ENCODE data around the gene ITM2C.

Gene ITM2C

GRCh38 chr2:230872968-230873660 lies 8.4 kb downstream of the ITM2C start:
- DNase-seq (ENCODE audit: low read depth in 2 of 2): no peak

- DNase-seq (ENCODE audit: low read depth in 2 of 2): no peak
These were observed 9.1 kb downstream of the ITM2C start for GRCh38 chr2:230873661-230874401.

GRCh38 chr2:230874456-230874855 lies 9.7 kb downstream of the ITM2C start:
- DNase-seq (ENCODE audit: low read depth in 2 of 2): no peak

- no peak for DNase-seq (ENCODE audit: low read depth in 2 of 2)
These were observed 10.1 kb downstream of the ITM2C start for GRCh38 chr2:230874876-230875275.

GRCh38 chr2:230875347-230876315 lies 10.9 kb downstream of the ITM2C start:
- no peak for DNase-seq (ENCODE audit: low read depth in 2 of 2)

GRCh38 chr2:230877116-230877758 lies 12.5 kb downstream of the ITM2C start:
- no peak for DNase-seq (ENCODE audit: low read depth in 2 of 2)

- DNase-seq (ENCODE audit: low read depth in 2 of 2): no peak
These were observed 13.2 kb downstream of the ITM2C start for GRCh38 chr2:230877759-230878598.

GRCh38 chr2:230878599-230879188 lies 14.0 kb downstream of the ITM2C start:
- no peak for DNase-seq (ENCODE audit: low read depth in 2 of 2)

- DNase-seq (ENCODE audit: low read depth in 2 of 2): no peak
These were observed 14.6 kb downstream of the ITM2C start for GRCh38 chr2:230879271-230879882.

GRCh38 chr2:230879891-230880290 lies 15.1 kb downstream of the ITM2C start:
- no peak for DNase-seq (ENCODE audit: low read depth in 2 of 2)

- no peak for DNase-seq (ENCODE audit: low read depth in 2 of 2)
These were observed 17.1 kb downstream of the ITM2C start for GRCh38 chr2:230881840-230882239.

GRCh38 chr2:230885463-230886130 lies 20.9 kb downstream of the ITM2C start:
- DNase-seq (ENCODE audit: low read depth in 2 of 2): no peak

GRCh38 chr2:230886206-230886605 lies 21.5 kb downstream of the ITM2C start:
- DNase-seq (ENCODE audit: low read depth in 2 of 2): no peak

GRCh38 chr2:230886671-230887071 lies 21.9 kb downstream of the ITM2C start:
- DNase-seq (ENCODE audit: low read depth in 2 of 2): no peak

- DNase-seq (ENCODE audit: low read depth in 2 of 2): no peak
These were observed 22.6 kb downstream of the ITM2C start for GRCh38 chr2:230887342-230887741.

- DNase-seq (ENCODE audit: low read depth in 2 of 2): no peak
These were observed 24.2 kb downstream of the ITM2C start for GRCh38 chr2:230888824-230889400.

GRCh38 chr2:230889911-230890601 lies 25.3 kb downstream of the ITM2C start:
- DNase-seq (ENCODE audit: low read depth in 2 of 2): no peak

GRCh38 chr2:230890646-230891045 lies 25.9 kb downstream of the ITM2C start:
- no peak for DNase-seq (ENCODE audit: low read depth in 2 of 2)

Measured in stimulated activated CD4-positive, alpha-beta T cell treated with anti-CD3 and anti-CD28 coated beads, Interleukin-15, amount 100 ng/mL, for 48 hours (primary cell).